ENCODE results near the gene USP48.

DNA sequence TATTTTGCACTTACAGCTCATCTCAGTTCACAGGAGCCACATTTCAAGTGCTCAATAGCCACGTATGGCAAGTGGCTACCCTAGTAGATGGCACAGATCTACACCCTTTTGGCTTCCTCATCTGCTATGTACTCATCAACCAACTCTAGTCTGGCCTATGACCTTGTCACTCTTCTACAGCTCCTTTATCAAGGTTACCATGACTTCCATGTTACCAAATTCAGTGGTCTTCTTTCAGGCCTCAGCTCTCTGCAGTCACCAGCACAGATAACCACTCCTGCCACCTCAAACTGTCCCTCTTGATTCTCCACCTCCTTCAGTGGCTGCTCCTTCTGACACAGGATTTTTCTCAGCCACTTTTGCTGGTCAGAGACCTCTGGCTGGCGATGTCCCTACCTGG, 11.7 kb upstream of the USP48 start:
- TF ChIP-seq ELK1 (IDR thresholded peaks at IDR 0.05; ENCODE audit: low read depth, low read length) (no peak), CTCF (IDR thresholded peaks at IDR 0.05) (no peak), RNF2 (IDR thresholded peaks at IDR 0.05; ENCODE audit: borderline replicate concordance, low read depth) (no peak), POLR2A (IDR thresholded peaks at IDR 0.05; ENCODE audit: low read length) (no peak), EP300 (IDR thresholded peaks at IDR 0.05) (no peak), RCOR1 (IDR thresholded peaks at IDR 0.05; ENCODE audit: low read depth, low read length) (no peak), MYC (IDR thresholded peaks at IDR 0.05; ENCODE audit: borderline replicate concordance, low read length) (no peak), SMC3 (IDR thresholded peaks at IDR 0.05) (no peak), CEBPB (IDR thresholded peaks at IDR 0.05) (no peak), HEYL (CRISPR knock-in tag; IDR thresholded peaks at IDR 0.05) (no peak), BHLHE40 (IDR thresholded peaks at IDR 0.05; ENCODE audit: low read depth, low read length) (no peak), MAFK (IDR thresholded peaks at IDR 0.05; ENCODE audit: partially characterized antibody) (no peak)
- TF ChIP-seq, protein P1, sequence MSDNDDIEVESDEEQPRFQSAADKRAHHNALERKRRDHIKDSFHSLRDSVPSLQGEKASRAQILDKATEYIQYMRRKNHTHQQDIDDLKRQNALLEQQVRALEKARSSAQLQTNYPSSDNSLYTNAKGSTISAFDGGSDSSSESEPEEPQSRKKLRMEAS (IDR thresholded peaks at IDR 0.05) = no peak
